SK-N-SH (cell line): Measurements from ENCODE around the gene UBE2E1. TPM values are rescaled to one million over a fixed set of nuclear protein-coding genes. Genes with fewer than 3 reads are reported as not detected.

Source experiments
- CTCF ChIA-PET: fragments of 300-600, 350-600 bp; formaldehyde crosslinking; extraction: SDS; loops from one replicate; lab custom pipeline; 2021; lab: Yijun Ruan, JAX
- POLR2A ChIA-PET: fragments of 350-600 bp; sonication (Branson Sonifier 250); formaldehyde crosslinking; extraction: SDS; loops from one replicate; lab custom pipeline; 2020; ENCODE audit warnings: antibody characterized with exemption, inconsistent platforms; lab: Yijun Ruan, JAX
- DNase-seq: peaks from one replicate; pipeline ENCODE4 v3.0.0; 2012
- H2AFZ ChIP-seq: fragments of 200-600 bp; sonication (generic); 2 replicates; pipeline ENCODE4 v1.8.1; 2016; ENCODE audit warnings: antibody characterized with exemption, mild to moderate bottlenecking, low read depth
- H3F3A ChIP-seq: fragments of 200-600 bp; sonication (generic); replicated peaks from 2 replicates; pipeline ENCODE3; 2016; ENCODE audit warnings: antibody characterized with exemption, mild to moderate bottlenecking; ENCODE audit not compliant: insufficient read depth
- H3K27ac ChIP-seq, 2 experiments: fragments of 200-500 bp in 1 of 2; fragments of 200-600 bp in 1 of 2; sonication (Bioruptor generic) in 1 of 2; sonication (generic), shearing (Covaris generic) in 1 of 2; 2 replicates each; pipeline versions ENCODE4 v1.5.1 to v1.6.1; 2014 to 2016; ENCODE audit warnings: low read depth in 2 of 2, inconsistent platforms in 1 of 2, low read length in 1 of 2, mild to moderate bottlenecking in 1 of 2, mixed read lengths in 1 of 2
- H3K27me3 ChIP-seq: fragments of 200-600 bp; sonication (generic), shearing (Covaris generic); 2 replicates; pipeline ENCODE4 v1.6.1; 2016; ENCODE audit warnings: mixed run types; ENCODE audit not compliant: insufficient read depth
- H3K36me3 ChIP-seq, 2 experiments: fragments of 200-500 bp in 1 of 2; fragments of 200-600 bp in 1 of 2; sonication (Bioruptor generic) in 1 of 2; sonication (generic) in 1 of 2; replicated peaks in 1 of 2; 2 replicates each; pipeline versions ENCODE3 to v1.5.1; 2014 to 2016; ENCODE audit warnings: low read length in 1 of 2, mild to moderate bottlenecking in 1 of 2; ENCODE audit not compliant: insufficient read depth in 2 of 2, control insufficient read depth in 1 of 2
- H3K4me1 ChIP-seq, 2 experiments: fragments of 200-500 bp in 1 of 2; fragments of 200-600 bp in 1 of 2; sonication (Bioruptor generic) in 1 of 2; sonication (generic), shearing (Covaris generic) in 1 of 2; 2 replicates each; pipeline versions ENCODE4 v1.5.1 to v1.6.1; 2014 to 2016; ENCODE audit warnings: low read depth in 1 of 2, low read length in 1 of 2, mixed run types in 1 of 2; ENCODE audit not compliant: insufficient read depth in 2 of 2, control insufficient read depth in 1 of 2
- H3K4me2 ChIP-seq: fragments of 200-600 bp; sonication (generic), shearing (Covaris generic); 2 replicates; pipeline ENCODE4 v1.6.1; 2017; ENCODE audit warnings: mixed run types
- H3K4me3 ChIP-seq, 2 experiments: fragments of 200-500 bp in 1 of 2; fragments of 200-600 bp in 1 of 2; sonication (Bioruptor generic) in 1 of 2; sonication (generic), shearing (Covaris generic) in 1 of 2; 2 replicates each; pipeline versions ENCODE4 v1.5.1 to v1.8.1; 2014 to 2016; ENCODE audit warnings: low read depth in 2 of 2, inconsistent platforms in 1 of 2, low read length in 1 of 2, mild to moderate bottlenecking in 1 of 2, mixed read lengths in 1 of 2, moderate library complexity in 1 of 2
- H3K79me2 ChIP-seq: fragments of 200-600 bp; sonication (generic); 2 replicates; pipeline ENCODE4 v1.8.1; 2017; ENCODE audit warnings: mild to moderate bottlenecking; ENCODE audit not compliant: insufficient read depth
- H3K9ac ChIP-seq: fragments of 200-600 bp; sonication (generic); 2 replicates; pipeline ENCODE4 v1.6.1; 2017; ENCODE audit warnings: mixed run types
- H3K9me2 ChIP-seq: fragments of 200-600 bp; sonication (generic); 2 replicates; pipeline ENCODE4 v1.6.1; 2017; ENCODE audit warnings: mixed run types
- H3K9me3 ChIP-seq: fragments of 200-600 bp; sonication (generic); 2 replicates; pipeline ENCODE4 v1.6.1; 2017; ENCODE audit warnings: mixed run types, mild to moderate bottlenecking, moderate library complexity
- H4K20me1 ChIP-seq: fragments of 200-600 bp; sonication (generic); 2 replicates; pipeline ENCODE4 v1.6.1; 2017; ENCODE audit warnings: mild to moderate bottlenecking, mixed run types; ENCODE audit not compliant: insufficient read depth
- CTCF ChIP-seq: fragments of 200-600 bp; sonication (generic); IDR thresholded peaks from 2 replicates; pipeline ENCODE4 v1.6.1; 2017; ENCODE audit warnings: antibody characterized with exemption, mild to moderate bottlenecking, moderate library complexity
- ELF1 ChIP-seq: IDR thresholded peaks from 2 replicates; pipeline ENCODE4 v1.4.0; 2012
- FOSL2 ChIP-seq: IDR thresholded peaks from 2 replicates; pipeline ENCODE4 v1.4.0; 2012; ENCODE audit warnings: low read depth, mild to moderate bottlenecking, moderate library complexity, borderline replicate concordance
- FOXJ3 ChIP-seq: sonication (generic); formaldehyde crosslinking; IDR thresholded peaks from 2 replicates; pipeline ENCODE4 v1.5.1; 2020; ENCODE audit warnings: mild to moderate bottlenecking, missing genetic modification reagents
- IRF3 ChIP-seq: fragments of 150-350 bp; IDR thresholded peaks from 2 replicates; pipeline ENCODE4 v1.6.1; 2016; ENCODE audit warnings: mild to moderate bottlenecking, low read depth, low read length
- NRF1 ChIP-seq: IDR thresholded peaks from 2 replicates; pipeline ENCODE4 v1.6.1; 2012; ENCODE audit warnings: low read depth, mild to moderate bottlenecking, low read length
- PBX3 ChIP-seq: IDR thresholded peaks from 2 replicates; pipeline ENCODE4; 2012
- RAD21 ChIP-seq: IDR thresholded peaks from 2 replicates; pipeline ENCODE4 v1.6.1; 2012; ENCODE audit warnings: mild to moderate bottlenecking, low read length
- SMC3 ChIP-seq: IDR thresholded peaks from 2 replicates; pipeline ENCODE4 v1.6.1; 2012; ENCODE audit warnings: low read depth, low read length, improper control_type of control experiment
- TAF1 ChIP-seq: IDR thresholded peaks from 2 replicates; pipeline ENCODE4 v1.6.1; 2012; ENCODE audit warnings: low read depth, mild to moderate bottlenecking, low read length, moderate library complexity, borderline replicate concordance
- TCF12 ChIP-seq: IDR thresholded peaks from 2 replicates; pipeline ENCODE4 v1.4.0; 2012
- USF1 ChIP-seq: IDR thresholded peaks from 2 replicates; pipeline ENCODE4 v1.4.0; 2012; ENCODE audit warnings: low read depth, borderline replicate concordance
- WGBS: methylation state at CpG from one replicate; pipeline ENCODE4 v1.1.6; 2017; ENCODE audit warnings: low lambda C conversion rate; 5-methylcytosine and 5-hydroxymethylcytosine counted together
- polyA plus RNA-seq, 3 experiments: library from polyadenylated mRNA; depleted of rRNA; stranded (reverse); fragments of >200 nt; gene quantifications; 2 replicates each; pipeline ENCODE4 v1.2.3, GENCODE V29; 2012

UBE2E1 gene
- polyA plus RNA-seq, 1 of the 3 experiments (the other 2 are of a cell fraction), result 59.9 TPM

- 74% methylated on average over 1 of the region's 1 CpG for WGBS
- Histone ChIP-seq H3K4me2 (no peak overlapping the region), H3K9me2 (no peaks in the 10 kb centered on the region), H3K9me3 (no peaks in the 10 kb centered on the region), H3K27me3 (no peaks in the 10 kb centered on the region), H3K9ac (no peak overlapping the region), H3K4me3 (no peak overlapping the region), H3K4me1 (peaks cover 6 to 14% of the 10 kb centered on the region in 2 experiments; a peak in 2 of 4 replicates), H3K79me2 (peaks cover 23% of the 10 kb centered on the region), H3F3A (no peaks in the 10 kb centered on the region), H4K20me1 (peaks cover 50% of the 10 kb centered on the region), H2AFZ (no peak overlapping the region), H3K27ac (no peak overlapping the region), H3K36me3 (peaks cover 0 to 2% of the 10 kb centered on the region in 2 experiments)
- TF ChIP-seq CTCF, result 0 out of 2 replicates have a peak, but pooled peaks have one; percentile 23
- TF ChIP-seq RAD21, result peak; percentile 52
- TF ChIP-seq TAF1, result no peak
- TF ChIP-seq ELF1, result no peak
- ChIA-PET POLR2A (no interaction called here), CTCF (interaction anchor here (0.8 kb wide), 1 partner anchor 10 kb away, joined by 3 read pairs; no protein-coding TSS in a partner anchor)
- DNase-seq, result no peak
Observed at GRCh38 chr3:23867400-23867799, 61.6 kb downstream of the UBE2E1 start.

GRCh38 chr3:23867838-23868237 is 62.1 kb downstream of the UBE2E1 start:
- no peak for TF ChIP-seq TCF12
- TF ChIP-seq NRF1, result no peak
- TF ChIP-seq FOXJ3 (CRISPR knock-in tag), result no peak
- peaks cover 0 to 2% of the 10 kb centered on the region in 2 experiments for H3K36me3 ChIP-seq
- ChIA-PET POLR2A (no interaction called here), CTCF (no interaction called here)
- H3K9me3 ChIP-seq, result no peaks in the 10 kb centered on the region
- no peak overlapping the region for H3K4me2 ChIP-seq
- no peaks in the 10 kb centered on the region for H3K9me2 ChIP-seq
- no peak overlapping the region for H3K27ac ChIP-seq
- no peaks in the 10 kb centered on the region for H3F3A ChIP-seq
- peaks cover 47% of the 10 kb centered on the region for H4K20me1 ChIP-seq
- no peaks in the 10 kb centered on the region for H3K27me3 ChIP-seq
- H2AFZ ChIP-seq, result no peak overlapping the region
- no peak overlapping the region for H3K4me3 ChIP-seq
- H3K4me1 ChIP-seq, result peaks cover 6 to 14% of the 10 kb centered on the region in 2 experiments; a peak in 2 of 4 replicates
- H3K79me2 ChIP-seq, result peaks cover 20% of the 10 kb centered on the region
- DNase-seq, result no peak
- WGBS, result 100% methylated on average over 1 of the region's 1 CpG
- no peak overlapping the region for H3K9ac ChIP-seq

GRCh38 chr3:23869977-23870662 is 64.4 kb downstream of the UBE2E1 start:
- H3K4me1 ChIP-seq, result peaks cover 11 to 14% of the 10 kb centered on the region in 2 experiments; a peak in 2 of 4 replicates
- DNase-seq, result no peak
- H3K9me3 ChIP-seq, result no peaks in the 10 kb centered on the region
- no peak overlapping the region for H2AFZ ChIP-seq
- peaks cover 24% of the 10 kb centered on the region for H3K79me2 ChIP-seq
- POLR2A ChIA-PET, result interaction anchor here (1.1 kb wide), 1 partner anchor 47 kb away, joined by 3 read pairs; the partner anchor contains the start of genes NKIRAS1 and RPL15
- 92% methylated on average over 4 of the region's 4 CpGs for WGBS
- CTCF ChIA-PET, result interaction anchor here (1.4 to 2.6 kb wide), 2 partner anchors 19 to 43 kb away, joined by 3 to 8 read pairs; no protein-coding TSS in a partner anchor
- no peaks in the 10 kb centered on the region for H3K9me2 ChIP-seq
- H3K4me2 ChIP-seq, result no peak overlapping the region
- H3K27ac ChIP-seq, result no peak overlapping the region
- no peaks in the 10 kb centered on the region for H3K27me3 ChIP-seq
- TF ChIP-seq FOXJ3 (CRISPR knock-in tag) (no peak), NRF1 (no peak), PBX3 (no peak), FOSL2 (no peak), IRF3 (no peak), SMC3 (no peak), TAF1 (no peak), ELF1 (no peak), USF1 (no peak)
- no peaks in the 10 kb centered on the region for H3F3A ChIP-seq
- H3K4me3 ChIP-seq, result no peak overlapping the region
- no peaks in the 10 kb centered on the region for H3K36me3 ChIP-seq
- no peak overlapping the region for H3K9ac ChIP-seq
- H4K20me1 ChIP-seq, result peaks cover 40% of the 10 kb centered on the region
